GM19328 (cell line): ENCODE results near the gene RAB4A.
A peak's percentile ranks its signal among the peaks of the same experiment; 100 is the strongest.

Experiments
- ATAC-seq: cut with Tn5 transposase; IDR thresholded peaks from one replicate; pipeline ENCODE4 v1.9.1; 2021; ENCODE audit warnings: mild to moderate bottlenecking, moderate library complexity; ENCODE audit not compliant: unreplicated experiment

The RAB4A gene

GRCh38 chr1:229328598-229329362 is 57.9 kb downstream of the RAB4A start:
- no peak for ATAC-seq

DNA sequence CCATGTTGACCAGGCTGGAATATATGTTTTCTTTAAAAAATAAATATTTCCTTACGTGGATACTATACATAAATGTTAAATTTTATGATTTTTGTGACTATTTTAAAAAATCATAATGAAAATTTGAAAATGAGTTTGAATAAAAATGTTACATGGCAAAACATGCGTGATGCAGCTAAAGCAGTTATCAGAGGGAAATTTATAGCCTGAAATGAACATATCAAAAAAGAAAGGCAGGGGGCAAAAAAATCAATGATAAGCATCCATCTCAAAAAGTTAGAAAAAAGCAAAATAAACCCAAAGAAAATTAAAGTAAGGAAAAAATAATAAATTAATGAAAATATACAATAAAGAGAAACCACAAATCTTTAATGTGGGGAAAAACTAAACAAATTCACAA is 63.4 kb downstream of the RAB4A start:
- ATAC-seq: no peak

DNA sequence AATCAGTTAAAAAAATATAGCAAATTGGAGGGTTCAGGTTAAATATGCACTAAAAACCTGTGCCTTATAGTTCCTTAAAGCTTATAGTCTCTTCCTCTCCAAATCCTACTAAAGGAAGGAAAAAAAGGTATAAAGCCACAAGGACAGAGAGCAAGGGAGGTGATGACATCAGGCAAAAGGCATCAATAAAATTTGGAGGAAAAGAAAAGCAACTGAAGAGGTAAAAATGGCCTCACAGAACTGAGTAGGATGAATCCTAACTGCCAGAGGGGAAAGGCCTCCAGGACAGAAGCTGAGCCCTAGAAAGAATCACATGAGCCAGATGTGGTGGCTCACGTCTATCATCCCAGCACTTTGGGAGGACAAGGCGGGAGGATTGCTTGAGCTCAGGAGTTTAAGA is 63.8 kb downstream of the RAB4A start:
- no peak for ATAC-seq

DNA sequence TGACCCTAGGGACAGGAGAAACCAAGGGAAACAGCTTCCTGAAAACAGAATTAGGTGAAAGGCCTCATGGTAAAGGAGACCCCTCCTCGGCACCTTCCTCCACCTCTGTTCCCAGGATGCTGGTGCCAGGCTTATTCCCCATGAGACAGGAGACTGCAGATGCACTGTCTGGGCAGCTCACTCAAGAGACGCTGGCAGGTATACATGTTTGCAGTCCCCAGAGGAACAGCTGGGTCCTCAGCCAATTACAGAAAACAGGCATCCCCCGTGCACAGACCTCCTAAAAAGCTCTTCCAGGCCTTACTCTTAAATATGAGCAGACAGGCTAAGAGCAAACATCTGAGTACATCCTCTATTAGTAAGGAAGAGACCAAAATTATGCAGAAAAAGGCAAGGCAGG is 65.4 kb downstream of the RAB4A start:
- ATAC-seq: no peak

DNA sequence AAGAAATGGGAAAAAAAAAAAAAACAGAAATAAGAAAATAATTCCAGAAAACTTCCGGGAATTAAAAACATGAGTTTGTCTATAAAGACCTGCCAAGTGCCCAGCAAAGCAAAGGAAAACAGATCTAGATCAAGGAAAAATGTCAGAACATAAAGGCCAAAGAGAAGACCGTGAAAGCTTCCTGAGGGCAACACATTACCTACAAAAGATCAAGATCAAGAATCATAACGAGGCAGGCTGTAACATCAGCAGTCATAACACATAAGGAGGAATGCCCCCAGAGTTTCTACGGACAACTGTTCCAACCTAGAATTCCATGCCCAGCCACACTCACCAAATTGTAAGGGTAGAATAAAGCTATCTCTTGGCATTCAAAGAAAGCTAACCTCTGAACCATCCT is 68.2 kb downstream of the RAB4A start:
- no peak for ATAC-seq

- no peak for ATAC-seq
Measured at GRCh38 chr1:229339520-229339919, 68.6 kb downstream of the RAB4A start.

GRCh38 chr1:229340496-229340895 is 69.6 kb downstream of the RAB4A start:
- no peak for ATAC-seq

DNA sequence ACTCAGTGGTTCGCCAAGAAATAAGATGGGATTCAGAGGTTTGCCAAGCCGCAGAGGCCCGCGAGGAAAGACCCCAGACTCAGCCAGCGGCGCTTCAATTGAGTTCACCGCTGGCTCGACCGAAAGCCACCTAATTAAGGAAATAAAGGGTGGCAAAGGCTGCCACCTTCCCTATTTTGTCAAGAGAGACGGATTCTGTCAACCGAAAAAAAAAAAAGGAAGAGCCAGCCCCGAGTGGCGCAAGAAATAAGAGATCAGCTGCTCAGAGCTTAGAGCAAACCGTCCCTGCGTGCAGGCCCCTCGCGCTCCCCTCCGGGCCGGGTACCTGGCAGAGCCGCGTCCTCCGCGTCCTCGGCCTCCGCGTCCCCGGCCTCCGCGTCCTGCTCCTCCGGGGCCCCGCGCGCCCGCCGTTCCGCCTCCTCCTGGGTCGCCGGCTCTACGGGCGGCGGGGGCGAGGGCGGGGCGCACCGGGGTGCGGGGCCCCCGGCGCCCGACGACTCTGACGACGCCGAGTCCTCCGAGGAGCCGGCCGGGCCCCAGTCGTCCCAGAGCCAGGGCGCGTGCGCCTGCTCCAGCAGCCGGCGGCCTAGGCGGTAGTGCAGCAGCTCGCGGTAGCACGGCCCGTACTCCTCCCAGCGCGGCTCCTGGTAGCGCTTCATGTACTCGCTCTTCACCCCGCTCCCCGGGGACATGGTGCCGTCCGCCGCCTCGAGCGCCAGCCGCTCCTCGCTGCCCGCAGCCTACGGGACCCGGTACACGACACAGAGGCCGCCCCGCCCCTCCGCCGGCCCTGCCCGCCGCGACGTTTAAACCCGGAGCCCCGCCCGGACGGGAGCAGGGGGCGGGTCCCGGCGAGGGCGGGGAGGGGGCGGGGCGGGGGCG is 71.1 kb downstream of the RAB4A start:
- peak; percentile 78 for ATAC-seq

DNA sequence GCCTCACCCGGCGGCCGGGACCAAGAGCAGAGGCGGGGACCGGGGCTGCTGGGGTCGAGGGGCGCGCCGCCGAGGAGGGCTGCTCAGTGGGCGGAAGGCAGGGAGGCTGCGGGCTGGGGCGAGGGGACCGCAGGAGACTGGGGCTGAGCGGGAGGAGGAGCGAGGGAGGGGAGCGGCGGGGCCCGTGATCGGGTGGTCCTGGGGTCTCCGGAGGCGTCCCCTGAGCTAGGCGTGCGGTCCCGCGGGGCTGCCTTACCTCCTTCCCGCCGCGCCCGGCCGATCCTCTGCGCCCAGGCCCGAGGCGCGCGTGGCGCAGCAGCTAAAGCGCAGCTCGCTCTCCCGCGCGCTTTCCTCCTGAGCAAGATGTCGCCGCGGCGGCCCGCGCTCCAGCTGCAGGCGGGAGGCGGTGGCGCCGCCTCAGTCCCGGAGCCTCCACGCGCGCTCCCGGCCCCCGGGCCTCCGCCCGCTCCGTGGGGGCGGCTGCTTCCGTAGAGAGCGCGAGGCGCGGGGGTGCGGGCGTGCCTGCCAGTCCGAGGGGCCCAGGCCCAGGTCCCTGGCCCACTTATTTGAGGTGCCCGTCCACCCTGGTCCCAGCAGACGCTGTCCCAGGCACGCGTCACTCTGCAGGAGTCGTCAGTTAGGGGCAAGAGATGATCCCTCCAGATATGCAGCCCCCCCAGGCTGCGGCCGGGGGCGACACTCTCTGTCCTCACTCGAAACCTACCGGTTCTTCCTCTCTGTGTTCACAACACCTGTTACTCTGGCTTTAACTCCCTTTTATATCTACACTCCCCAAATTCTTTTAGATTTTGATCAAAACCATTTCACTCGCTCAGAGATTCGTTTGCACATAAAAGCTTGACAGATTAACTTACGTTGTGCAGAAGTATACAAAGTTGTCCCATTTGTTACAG is 72.0 kb downstream of the RAB4A start, which contains the start of gene CCSAP:
Gene CCSAP (minus strand): TSS at position 392 of the 914 bp plus-strand sequence. CDS start 582 bp downstream, outside the sequence.
- peak; percentile 28 for ATAC-seq

GRCh38 chr1:229344139-229344538 is 73.2 kb downstream of the RAB4A start:
- no peak for ATAC-seq

- no peak for ATAC-seq
Measured at GRCh38 chr1:229344937-229345684, 74.2 kb downstream of the RAB4A start.

DNA sequence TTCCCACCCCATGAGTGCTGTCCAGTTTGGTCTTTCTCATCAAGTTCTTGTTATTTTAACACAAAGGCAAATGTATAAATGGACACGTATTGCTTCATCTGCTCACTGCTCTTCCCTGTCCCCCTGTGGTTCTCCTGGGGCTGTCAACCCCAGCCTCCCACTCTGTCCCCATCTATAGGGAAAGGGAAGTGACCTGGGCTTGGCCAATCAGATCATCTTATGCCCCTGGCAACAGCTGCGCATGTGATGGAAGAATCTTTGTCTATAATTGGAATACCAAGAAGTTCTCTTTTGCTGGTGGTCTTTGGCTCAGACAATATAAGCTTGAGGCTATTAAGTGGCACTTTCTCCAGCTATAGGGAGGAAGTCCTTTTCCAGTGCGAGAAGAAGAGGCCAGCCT is 76.6 kb downstream of the RAB4A start:
- no peak for ATAC-seq

DNA sequence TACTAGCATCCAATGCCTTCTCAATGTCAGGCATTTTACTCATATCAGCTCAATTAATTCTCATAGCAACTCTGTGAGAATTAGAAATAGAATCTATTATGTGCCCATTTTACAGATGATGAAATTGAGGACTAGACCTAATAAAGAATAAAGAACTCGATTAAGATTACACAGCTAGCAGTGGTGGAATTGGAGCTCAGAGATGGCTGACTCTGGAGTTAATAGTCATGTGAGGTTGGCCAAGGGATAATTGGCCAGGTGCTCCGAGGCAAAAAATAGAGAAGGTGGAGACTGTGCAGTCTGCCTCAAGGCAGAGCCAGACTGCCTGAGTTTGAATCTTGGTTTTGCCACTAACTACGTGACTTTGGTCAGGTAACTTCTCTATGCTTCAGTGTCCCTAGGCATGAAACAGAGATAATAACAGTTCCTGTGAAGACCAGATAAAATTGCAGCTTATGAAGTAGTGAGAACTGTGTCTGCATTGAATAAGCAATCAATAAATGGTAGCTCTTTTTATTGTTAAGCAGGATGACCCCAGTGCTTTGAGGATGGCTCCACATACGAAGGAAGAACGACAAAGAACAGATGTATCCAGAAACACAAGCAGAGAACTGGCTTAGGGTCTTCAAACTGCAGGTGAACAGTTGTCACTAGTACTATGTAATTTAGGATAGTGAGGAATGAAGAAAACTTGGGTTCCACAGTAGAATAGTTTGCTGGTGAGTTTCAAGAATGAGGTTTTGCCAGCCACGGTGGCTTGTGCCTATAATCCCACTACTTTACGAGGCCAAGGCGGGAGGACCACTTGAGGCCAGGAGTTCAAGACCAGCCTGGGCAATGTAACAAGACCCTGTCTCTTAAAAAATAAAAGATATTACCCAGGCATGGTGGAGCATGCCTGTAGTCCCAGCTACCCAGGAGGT is 78.8 kb downstream of the RAB4A start:
- ATAC-seq: no peak

GRCh38 chr1:229352975-229353374 is 82.1 kb downstream of the RAB4A start:
- no peak for ATAC-seq

GRCh38 chr1:229354226-229354625 is 83.3 kb downstream of the RAB4A start:
- no peak for ATAC-seq
